Small intestine (tissue), 7 donors: ENCODE results near the gene AUH. TPM values are rescaled to one million over a fixed set of nuclear protein-coding genes. Genes with fewer than 3 reads are reported as not detected.

Experiments used
- DNase-seq, 2 donors: peaks; one replicate each; pipeline versions ENCODE4 v3.0.0 to v3.0.0-alpha.2; 2013
- FAIRE-seq: peaks from 2 replicates; lab custom pipeline; 2012; peaks lifted over from hg19 to GRCh38; lab: Jason Lieb, UNC
- H3K27ac ChIP-seq, 3 donors: one replicate each; pipeline ENCODE4 v1.5.1; 2013; ENCODE audit warnings: low read length in 2 of 3, mild to moderate bottlenecking in 2 of 3, control low read depth in 1 of 3, inconsistent platforms in 1 of 3, low read depth in 1 of 3, moderate library complexity in 1 of 3
- H3K27me3 ChIP-seq, 3 donors: one replicate each; pipeline ENCODE4 v1.6.1; 2013; ENCODE audit warnings: low read length in 3 of 3, inconsistent platforms in 1 of 3; ENCODE audit not compliant: control insufficient read depth in 3 of 3, insufficient read depth in 3 of 3
- H3K36me3 ChIP-seq, 3 donors: one replicate each; pipeline ENCODE4 v1.6.1; 2013; ENCODE audit warnings: low read length in 3 of 3, inconsistent platforms in 1 of 3, low read depth in 1 of 3, mild to moderate bottlenecking in 1 of 3, moderate library complexity in 1 of 3; ENCODE audit not compliant: control insufficient read depth in 3 of 3, insufficient read depth in 2 of 3
- H3K4me1 ChIP-seq, 3 donors: one replicate each; pipeline ENCODE4 v1.6.1; 2013; ENCODE audit warnings: low read length in 2 of 3, inconsistent platforms in 1 of 3, low read depth in 1 of 3, mild to moderate bottlenecking in 1 of 3, moderate library complexity in 1 of 3; ENCODE audit not compliant: control insufficient read depth in 3 of 3, insufficient read depth in 2 of 3
- H3K4me3 ChIP-seq, 3 donors: one replicate each; pipeline ENCODE4 v1.5.1; 2013; ENCODE audit warnings: low read length in 3 of 3, control low read depth in 1 of 3, inconsistent platforms in 1 of 3, low read depth in 1 of 3, mild to moderate bottlenecking in 1 of 3, moderate library complexity in 1 of 3
- H3K9me3 ChIP-seq, 2 donors: one replicate each; pipeline ENCODE4 v1.6.1; 2013; ENCODE audit warnings: low read depth in 1 of 2, low read length in 1 of 2; ENCODE audit not compliant: control insufficient read depth in 2 of 2, insufficient read depth in 1 of 2
- WGBS, 3 donors: extraction: QIAGEN DNeasy Blood & Tissue Kit; methylation state at CpG; one replicate each; pipeline ENCODE4 v1.1.7; 2013; 5-methylcytosine and 5-hydroxymethylcytosine counted together
- polyA plus RNA-seq, 4 donors: library from polyadenylated mRNA; stranded (reverse) in 3 of 4; unstranded in 1 of 4; fragments of 200-250 nt in 3 of 4; fragments of 120-200 nt in 1 of 4; gene quantifications; one replicate each; pipeline versions ENCODE4 v1.2.1 to v1.2.3, GENCODE V29; 2013
- donor health status: healthy with polysubstance abuse.
- donor health status: control.
- donor health status: control.
- donor health status: Bipolar disorder and iron deficiency.
- donor health status: healthy.

The AUH gene
- polyA plus RNA-seq, 4 donors = 16.9 to 51.4 (median 27.2) TPM

DNA sequence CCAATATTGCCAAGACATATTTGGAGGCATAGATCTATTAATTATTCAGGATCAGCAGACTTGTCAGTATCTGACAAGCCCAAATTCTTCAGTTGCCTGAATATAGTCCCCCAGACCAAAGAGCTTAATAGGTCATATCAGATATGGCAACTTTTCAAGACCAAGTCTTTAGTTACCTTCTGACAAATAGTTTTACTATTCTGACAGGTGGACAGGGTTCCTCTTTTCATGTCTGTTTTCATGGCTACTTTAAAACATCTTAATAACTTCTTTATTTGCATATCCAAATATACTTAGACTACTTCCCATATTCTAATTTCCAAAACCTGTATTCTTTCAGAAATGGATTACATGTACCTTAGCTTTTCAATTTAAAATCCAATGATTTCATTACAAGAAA, 65.4 kb downstream of the AUH start:
- Histone ChIP-seq H3K9me3 (no peaks in the 10 kb centered on the region), H3K4me3 (no peak overlapping the region), H3K27me3 (no peaks in the 10 kb centered on the region), H3K36me3 (peaks cover 0 to 20% (median 17%) of the 10 kb centered on the region in 3 donors), H3K4me1 (peaks cover 0 to 2% (median 0%) of the 10 kb centered on the region in 3 donors), H3K27ac (no peak overlapping the region)
- FAIRE-seq (no peak), DNase-seq (no peak)

DNA sequence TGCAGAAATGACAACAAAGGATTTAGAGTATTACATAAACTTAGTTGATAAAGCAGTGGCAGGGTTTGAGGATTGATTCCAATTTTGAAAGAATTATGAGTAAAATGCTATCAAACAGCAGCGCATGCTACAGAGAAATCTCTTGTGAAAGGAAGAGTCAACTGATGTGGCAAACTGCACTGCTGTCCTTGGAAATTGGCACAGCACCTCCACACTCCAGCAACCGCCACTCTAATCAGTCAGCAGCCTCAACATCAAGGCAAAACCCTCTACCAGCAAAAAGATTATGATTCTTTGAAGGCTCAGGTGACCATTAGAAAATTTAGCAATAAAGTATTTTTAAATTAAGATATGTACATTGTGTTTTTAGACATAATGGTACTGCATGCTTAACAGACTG, 66.4 kb downstream of the AUH start:
- Histone ChIP-seq H3K4me1 (peaks cover 0 to 2% (median 0%) of the 10 kb centered on the region in 3 donors), H3K27me3 (no peaks in the 10 kb centered on the region), H3K36me3 (peaks cover 2 to 25% (median 17%) of the 10 kb centered on the region in 3 donors), H3K9me3 (no peaks in the 10 kb centered on the region), H3K4me3 (no peak overlapping the region), H3K27ac (no peak overlapping the region)
- no peak for FAIRE-seq
- DNase-seq = no peak
- WGBS, 3 donors = 95 to 98% (median 98%) methylated on average over 2 of the region's 2 CpGs

DNA sequence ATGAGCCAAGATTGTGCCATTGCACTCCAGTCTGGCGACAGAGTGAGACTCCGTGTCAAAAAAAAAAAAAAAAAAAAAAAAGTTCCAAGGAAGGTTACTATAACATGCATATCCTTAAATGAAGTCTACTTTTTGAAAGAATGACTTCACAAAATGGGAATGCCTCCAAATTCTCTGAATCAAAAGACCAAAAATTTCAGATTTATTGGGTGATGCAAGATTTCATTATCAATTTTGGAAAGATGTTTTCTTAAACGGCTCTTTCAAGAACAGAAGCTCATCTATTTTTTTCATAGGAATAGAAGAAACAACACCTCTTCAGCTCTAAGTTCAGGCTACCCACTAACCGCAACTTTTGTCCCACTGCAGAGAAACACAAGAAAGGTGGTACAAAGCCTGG, 69.9 kb downstream of the AUH start:
- FAIRE-seq (no peak), DNase-seq (no peak)
- Histone ChIP-seq H3K4me3 (no peak overlapping the region), H3K36me3 (peaks cover 2 to 24% (median 14%) of the 10 kb centered on the region in 3 donors), H3K4me1 (no peaks in the 10 kb centered on the region), H3K27me3 (no peaks in the 10 kb centered on the region), H3K27ac (no peak overlapping the region), H3K9me3 (no peaks in the 10 kb centered on the region)
- 95 to 97% (median 96%) methylated on average over 4 of the region's 4 CpGs for WGBS, 3 donors

DNA sequence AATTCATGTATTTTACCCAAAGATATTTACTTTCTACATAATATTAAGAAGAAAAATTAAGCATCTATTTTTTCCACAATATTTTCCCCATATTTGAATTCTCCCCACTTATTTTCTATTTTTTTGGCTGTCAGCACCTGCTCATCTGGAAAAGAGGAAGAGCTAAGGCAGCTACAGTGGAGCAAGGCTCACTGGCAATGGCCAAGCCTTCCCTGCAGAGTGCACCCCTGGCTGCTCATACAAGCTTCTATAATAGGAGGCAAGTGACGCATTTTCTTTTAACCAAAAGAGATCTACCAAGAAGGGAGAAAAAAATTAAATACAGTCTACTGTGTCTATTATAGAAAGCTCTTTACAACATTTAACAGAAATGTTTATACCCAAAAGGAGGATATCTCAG, 72.5 kb downstream of the AUH start:
- Histone ChIP-seq H3K9me3 (no peaks in the 10 kb centered on the region), H3K27me3 (no peaks in the 10 kb centered on the region), H3K4me1 (no peaks in the 10 kb centered on the region), H3K36me3 (peaks cover 2 to 17% (median 6%) of the 10 kb centered on the region in 3 donors), H3K4me3 (no peak overlapping the region), H3K27ac (no peak overlapping the region)
- WGBS, 3 donors = 92 to 96% (median 94%) methylated on average over 1 of the region's 1 CpG
- no peak for DNase-seq
- FAIRE-seq = no peak

DNA sequence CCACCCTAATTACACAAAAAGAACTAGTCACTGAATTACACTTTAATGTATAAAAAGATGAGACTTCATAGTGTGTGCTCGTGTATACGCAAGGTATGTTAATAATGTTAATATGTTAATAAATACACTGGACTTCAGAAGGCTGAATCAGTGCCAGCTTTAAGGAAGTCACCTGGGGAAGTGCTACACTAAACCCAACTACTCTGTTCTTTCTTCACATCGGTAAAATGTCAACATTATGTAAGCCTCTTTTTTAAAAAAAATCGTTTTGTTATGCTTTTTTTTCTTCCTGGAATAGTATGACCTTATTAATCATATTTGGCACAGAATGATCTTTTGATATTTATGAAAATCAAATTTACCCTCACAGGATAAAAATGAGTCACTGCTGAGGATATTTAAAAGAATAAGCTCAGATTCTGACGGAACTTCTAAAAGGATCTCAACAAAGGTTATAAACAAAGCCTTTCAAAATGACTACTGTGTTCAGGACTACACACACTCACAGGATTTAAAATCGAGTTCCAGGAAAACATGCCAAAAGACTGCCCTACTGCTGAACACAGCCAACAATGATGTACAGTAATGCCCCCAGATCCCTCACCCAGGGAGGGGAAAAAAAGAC, 75.9 kb downstream of the AUH start:
- Histone ChIP-seq H3K4me1 (no peaks in the 10 kb centered on the region), H3K9me3 (no peaks in the 10 kb centered on the region), H3K27ac (no peak overlapping the region), H3K36me3 (peaks cover 0 to 5% (median 0%) of the 10 kb centered on the region in 3 donors), H3K27me3 (no peaks in the 10 kb centered on the region), H3K4me3 (no peak overlapping the region)
- FAIRE-seq = no peak
- DNase-seq = peak in 1 of 2 donors; percentile 33
- 14 to 38% (median 26%) methylated on average over 6 of the region's 6 CpGs for WGBS, 3 donors

DNA sequence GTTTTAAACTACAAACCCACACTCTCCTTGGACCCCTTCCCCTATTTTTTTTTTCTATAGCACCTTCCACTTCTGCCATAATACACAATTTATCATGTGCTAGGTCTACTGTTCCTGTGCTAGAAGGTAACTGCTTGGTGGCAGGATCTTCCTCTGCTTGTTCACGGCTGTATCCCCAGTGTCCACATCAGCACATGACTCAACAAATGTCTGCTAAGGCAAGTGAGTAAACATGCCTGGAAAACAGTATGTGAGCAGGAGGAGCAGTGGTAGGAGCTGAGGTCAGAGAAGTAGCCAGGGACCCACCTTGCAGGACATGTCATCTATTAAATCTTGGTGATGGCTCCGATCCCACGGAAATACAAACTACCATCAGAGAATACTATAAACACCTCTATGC, 79.4 kb downstream of the AUH start:
- Histone ChIP-seq H3K4me1 (no peaks in the 10 kb centered on the region), H3K27ac (no peak overlapping the region), H3K9me3 (no peaks in the 10 kb centered on the region), H3K36me3 (peaks cover 0 to 7% (median 0%) of the 10 kb centered on the region in 3 donors), H3K27me3 (no peaks in the 10 kb centered on the region), H3K4me3 (no peak overlapping the region)
- 94 to 98% (median 96%) methylated on average over 3 of the region's 3 CpGs for WGBS, 3 donors
- DNase-seq (no peak), FAIRE-seq (no peak)

DNA sequence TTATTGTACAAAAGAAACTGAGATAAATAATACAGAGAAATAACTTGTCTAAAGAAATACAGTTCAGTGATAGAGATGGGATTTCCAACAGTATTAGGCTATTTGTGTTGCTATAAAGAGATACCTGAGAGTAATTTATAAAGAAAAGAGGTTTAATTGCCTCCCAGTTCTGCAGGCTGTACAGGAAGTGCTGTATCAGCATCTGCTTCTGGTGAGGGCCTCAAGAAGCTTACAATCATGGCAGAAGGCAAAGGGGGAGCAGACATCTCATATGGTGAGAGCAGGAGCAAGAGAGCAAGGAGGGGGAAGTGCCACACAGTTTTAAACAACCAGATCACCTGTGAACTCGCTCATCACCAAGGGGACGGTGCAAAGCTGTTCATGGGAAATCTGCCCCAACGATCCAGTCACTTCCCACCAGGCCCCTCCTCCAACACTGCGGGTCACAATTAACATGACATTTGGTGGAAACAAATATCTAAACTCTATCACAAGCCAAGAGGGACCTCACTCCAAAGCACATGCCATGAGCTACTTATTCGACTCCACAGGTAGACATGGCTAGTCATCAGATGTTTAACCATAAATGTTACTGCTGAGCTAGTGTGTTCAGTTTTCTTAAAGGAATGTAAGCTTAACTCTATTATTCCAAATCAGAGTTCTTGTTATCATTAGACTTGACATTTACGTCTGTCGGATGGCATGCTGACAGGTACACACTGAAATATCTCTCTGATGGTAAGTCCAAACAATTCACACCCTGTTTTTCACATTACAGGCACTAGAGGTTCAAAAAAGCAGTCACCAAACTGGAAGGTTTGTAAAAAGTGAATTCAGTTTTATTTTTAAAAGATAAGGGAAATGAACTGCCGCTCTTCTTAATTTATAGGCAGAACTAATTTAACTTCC, 82.2 kb downstream of the AUH start:
- Histone ChIP-seq H3K27ac (no peak overlapping the region), H3K9me3 (no peaks in the 10 kb centered on the region), H3K4me1 (no peaks in the 10 kb centered on the region), H3K4me3 (no peak overlapping the region), H3K36me3 (peaks cover 0 to 7% (median 0%) of the 10 kb centered on the region in 3 donors), H3K27me3 (no peaks in the 10 kb centered on the region)
- 94 to 97% (median 95%) methylated on average over 8 of the region's 8 CpGs for WGBS, 3 donors
- DNase-seq (no peak), FAIRE-seq (no peak)

DNA sequence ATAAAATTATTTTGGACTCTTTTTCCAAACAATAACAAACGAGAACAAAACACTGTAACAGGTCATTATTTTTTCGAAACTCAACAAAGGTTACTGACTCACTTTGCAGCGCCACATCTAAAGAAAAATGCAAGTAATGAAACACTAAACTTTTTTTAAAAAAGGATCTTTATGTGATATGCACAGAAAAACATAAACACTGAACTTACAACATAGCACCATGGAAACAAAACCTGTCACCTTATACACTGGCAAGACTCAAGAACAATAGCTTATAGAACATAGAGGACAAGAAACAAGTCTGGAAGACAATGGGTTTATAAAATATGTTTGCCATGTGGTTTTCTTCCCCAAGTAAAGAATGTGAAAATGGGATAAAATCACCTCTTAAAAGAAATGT, 85.2 kb downstream of the AUH start:
- peaks cover 0 to 4% (median 0%) of the 10 kb centered on the region in 3 donors for H3K4me1 ChIP-seq
- H3K27ac ChIP-seq = no peak overlapping the region
- DNase-seq (no peak), FAIRE-seq (no peak)
- peaks cover 0 to 7% (median 0%) of the 10 kb centered on the region in 3 donors for H3K36me3 ChIP-seq
- no peaks in the 10 kb centered on the region for H3K9me3 ChIP-seq
- H3K4me3 ChIP-seq = no peak overlapping the region
- no peaks in the 10 kb centered on the region for H3K27me3 ChIP-seq
- 92 to 96% (median 94%) methylated on average over 3 of the region's 3 CpGs for WGBS, 3 donors
